Epidermal melanocyte (primary cell): ENCODE measurements around the gene RERE.
A peak's percentile ranks its signal among the peaks of the same experiment; 100 is the strongest.
"Not testable (repeated sequence)": the region's sequence is repeated elsewhere in the genome, so short reads cannot be mapped to it uniquely, and the experiment has no call there.

Experiments
- DNase-seq: peaks from one replicate; pipeline ENCODE4 v3.0.0; 2011; ENCODE audit warnings: low spot score; ENCODE audit not compliant: insufficient read length

RERE gene

DNA sequence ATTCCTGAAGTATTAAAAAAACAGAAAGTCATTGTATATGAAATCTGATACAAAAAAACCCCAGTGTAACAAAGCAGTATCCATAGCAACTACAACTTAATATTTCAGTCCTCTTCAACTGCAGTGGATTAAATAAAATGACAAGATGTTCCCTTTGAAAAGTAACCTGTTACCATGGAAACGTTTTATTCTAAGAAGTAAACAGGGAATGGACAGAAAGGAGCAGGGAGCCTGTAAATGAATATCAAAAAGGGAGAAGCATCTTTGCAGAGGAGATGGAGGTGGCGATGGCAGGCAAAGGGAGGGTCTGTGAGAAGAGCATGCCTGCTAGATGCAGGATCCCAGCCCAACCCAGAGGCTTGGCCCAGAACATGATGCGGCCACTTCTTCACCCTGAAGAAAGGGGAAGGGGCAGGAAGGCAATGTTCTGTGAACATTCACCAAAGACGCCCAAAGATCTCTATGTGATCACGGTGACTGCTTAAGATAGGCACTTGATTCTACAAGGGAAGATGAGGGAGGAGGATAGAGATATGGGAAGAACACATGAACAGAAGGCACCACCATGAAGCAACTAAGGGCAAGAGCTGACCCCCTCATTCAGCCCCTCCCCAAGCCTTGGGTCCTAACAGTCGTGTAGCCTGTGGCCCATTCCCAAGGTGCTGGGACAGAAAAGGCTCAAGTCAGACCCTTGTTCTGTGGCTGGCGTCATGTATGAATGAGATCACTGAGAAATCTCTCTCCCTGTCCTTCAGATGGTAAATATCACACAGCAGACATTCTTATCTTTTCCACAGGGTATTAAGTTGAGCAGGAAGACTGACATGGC is 299.6 kb downstream of the RERE start:
- DNase-seq, result no peak

DNA sequence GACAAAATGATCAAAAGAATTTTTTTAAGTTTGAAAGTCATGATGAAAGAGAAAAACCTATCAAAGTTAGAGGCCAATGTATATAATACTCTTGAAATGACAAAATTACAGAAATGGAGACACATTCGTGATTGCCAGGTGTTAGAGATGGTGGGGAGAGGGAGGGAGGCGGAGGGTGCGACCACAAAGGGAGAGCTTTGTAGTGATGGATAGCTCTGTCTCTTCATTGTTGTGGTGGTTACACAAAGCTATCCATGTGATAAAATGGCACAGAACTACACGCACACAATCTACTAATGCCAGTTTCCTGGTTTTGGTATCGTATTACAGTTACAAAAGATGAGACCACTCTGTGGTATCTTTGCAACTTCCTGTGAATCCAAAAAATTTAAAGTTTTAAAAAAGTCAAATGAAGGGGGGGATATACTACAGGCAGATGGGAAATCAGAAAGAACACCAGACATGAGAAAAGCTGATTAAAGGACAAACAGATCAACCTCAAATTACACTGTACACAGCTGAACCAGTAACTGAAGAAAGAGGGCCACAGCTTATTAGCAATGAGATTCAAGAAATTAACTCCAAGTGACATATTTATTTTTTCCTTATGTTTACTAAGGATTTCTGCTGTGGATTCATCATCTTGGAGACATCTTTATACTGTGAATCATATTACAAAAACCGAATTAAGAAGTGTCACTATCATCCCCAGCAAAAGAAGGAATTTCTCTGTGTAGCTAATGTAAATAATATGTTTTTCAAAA is 300.5 kb downstream of the RERE start:
- no peak for DNase-seq

- DNase-seq, result no peak
Observed at GRCh38 chr1:8516278-8516777, 301.1 kb downstream of the RERE start.

DNA sequence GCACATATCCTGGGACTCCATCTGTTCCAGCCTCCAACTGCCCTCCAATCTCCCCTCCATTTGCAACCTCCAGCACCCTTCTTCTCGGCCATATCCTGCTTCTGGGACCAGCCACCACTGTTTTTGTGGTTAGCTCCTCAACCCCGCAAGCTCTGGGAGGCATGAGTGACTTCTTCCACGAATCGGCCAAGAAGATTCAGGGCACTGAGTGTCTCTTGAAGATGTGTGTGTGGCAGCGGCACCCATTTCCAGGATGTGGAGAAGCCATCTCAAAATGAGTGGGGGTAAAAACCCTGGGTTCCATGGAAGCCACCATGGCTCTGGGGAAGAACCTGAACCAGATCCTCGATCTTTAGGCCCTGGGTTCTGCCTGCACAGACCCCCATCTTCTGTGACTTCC is 304.9 kb downstream of the RERE start:
- no peak for DNase-seq

GRCh38 chr1:8510041-8510823 is 307.2 kb downstream of the RERE start:
- peak; percentile 54 for DNase-seq

- DNase-seq, result no peak
Observed at GRCh38 chr1:8509579-8509978, 307.9 kb downstream of the RERE start.

GRCh38 chr1:8506995-8507615 is 310.3 kb downstream of the RERE start:
- DNase-seq, result no peak

DNA sequence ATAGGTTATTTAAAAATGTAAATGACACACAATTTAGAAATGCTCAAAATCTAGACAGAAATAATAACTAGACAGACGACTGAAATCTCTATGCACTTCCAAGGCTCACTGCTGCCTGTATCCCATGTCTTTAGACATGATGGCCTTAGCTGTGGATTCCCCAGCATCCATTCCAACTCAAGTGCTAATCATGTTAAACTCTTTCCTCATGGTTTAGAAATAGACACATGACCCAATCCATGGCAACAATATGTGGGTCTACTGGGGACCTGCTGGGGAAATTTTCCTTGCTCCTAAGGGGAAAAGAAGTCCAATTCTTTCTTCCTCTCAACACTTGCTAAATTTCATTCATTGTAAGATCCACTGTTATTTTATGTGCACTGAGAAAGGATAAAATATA is 311.0 kb downstream of the RERE start:
- no peak for DNase-seq

GRCh38 chr1:8503842-8504241 is 313.6 kb downstream of the RERE start:
- no peak for DNase-seq

DNA sequence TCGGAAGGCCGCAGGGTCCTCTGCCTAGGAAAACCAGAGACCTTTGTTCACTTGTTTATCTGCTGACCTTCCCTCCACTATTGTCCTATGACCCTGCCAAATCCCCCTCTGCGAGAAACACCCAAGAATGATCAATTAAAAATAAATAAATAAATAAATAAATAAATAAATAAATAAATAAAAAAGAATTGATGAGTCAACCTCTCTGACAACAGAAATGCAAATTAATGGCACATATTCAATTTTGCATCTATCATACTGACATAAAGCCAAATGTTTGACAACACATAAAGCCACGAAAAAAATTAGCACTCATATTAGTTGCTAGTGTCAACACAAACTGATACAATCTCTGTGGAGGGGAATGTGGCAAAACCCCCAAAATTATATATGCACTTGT is 314.5 kb downstream of the RERE start:
- not testable (repeated sequence) for DNase-seq

- DNase-seq, result peak; percentile 56
Observed at GRCh38 chr1:8497210-8497819, 320.1 kb downstream of the RERE start.

- DNase-seq, result no peak
Observed at GRCh38 chr1:8496473-8496872, 321.0 kb downstream of the RERE start.

DNA sequence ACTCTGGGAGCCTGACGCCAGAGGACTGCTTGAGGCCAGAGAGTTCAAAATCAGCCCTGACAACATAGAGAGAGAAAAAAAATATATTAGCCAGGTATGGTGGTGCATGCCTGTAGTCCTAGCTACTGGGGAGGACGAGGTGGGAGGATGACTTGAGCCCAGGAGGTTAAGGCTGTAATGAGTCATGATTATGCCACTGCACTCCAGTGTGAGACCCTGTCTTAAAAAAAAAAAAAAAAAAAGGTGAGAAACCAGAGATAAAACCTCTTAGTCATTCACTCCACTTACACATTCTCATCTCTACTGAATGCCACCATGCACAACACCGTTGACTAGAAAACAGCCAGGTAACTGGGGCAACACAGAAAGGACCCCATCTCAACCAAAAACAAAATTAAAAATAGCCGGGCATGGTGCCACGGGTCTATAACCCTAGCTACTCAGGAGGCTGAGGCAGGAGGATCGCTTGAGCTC is 321.5 kb downstream of the RERE start:
- DNase-seq, result no peak

GRCh38 chr1:8494681-8495080 is 322.8 kb downstream of the RERE start:
- no peak for DNase-seq

- DNase-seq, result no peak
Observed at GRCh38 chr1:8493916-8494540, 323.4 kb downstream of the RERE start.

- no peak for DNase-seq
Observed at GRCh38 chr1:8487249-8487648, 330.2 kb downstream of the RERE start.

DNA sequence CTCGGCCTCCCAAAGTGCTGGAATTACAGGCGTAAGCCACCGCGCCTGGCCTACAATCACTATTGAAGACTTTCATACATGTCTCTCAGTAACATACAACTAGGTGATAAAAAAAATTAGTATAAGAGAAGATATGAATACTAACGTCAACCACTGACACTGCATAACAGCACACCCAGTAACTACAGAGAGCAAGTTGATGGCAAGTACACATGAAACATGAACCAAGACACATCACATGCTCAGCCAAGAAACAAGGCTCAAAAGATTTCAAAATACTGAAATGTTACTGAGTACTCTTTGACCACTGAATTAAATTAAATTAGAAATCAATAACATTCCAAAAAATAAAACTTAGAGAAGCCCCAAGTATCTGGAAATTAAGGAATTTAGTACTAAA is 331.4 kb downstream of the RERE start:
- no peak for DNase-seq

DNA sequence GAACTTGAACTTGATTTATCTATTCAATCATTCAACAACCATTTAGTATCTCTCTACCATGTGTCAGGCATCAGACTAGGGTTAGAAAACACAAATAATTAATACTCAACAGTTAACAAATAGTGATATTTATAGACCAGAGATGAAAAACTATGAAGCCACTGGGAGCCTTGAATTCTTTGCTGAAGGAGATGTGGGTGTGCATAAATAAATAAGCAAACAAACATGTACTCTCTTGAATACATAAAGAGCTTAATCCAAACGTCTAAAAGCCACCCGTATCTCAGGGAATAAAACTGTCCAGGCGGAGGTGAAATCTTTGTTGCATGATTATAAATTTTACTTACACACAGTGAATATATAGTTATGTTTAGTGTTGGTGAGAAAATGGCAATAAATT is 333.9 kb downstream of the RERE start:
- DNase-seq, result no peak

GRCh38 chr1:8482979-8483381 is 334.5 kb downstream of the RERE start:
- DNase-seq, result peak; percentile 46

GRCh38 chr1:8481650-8482380 is 335.6 kb downstream of the RERE start:
- DNase-seq, result no peak
